Neural progenitor cell (in vitro differentiated cells): ENCODE measurements around the gene MATK.

Source experiments
- CTCF ChIP-seq: fragments of 200-600 bp; sonication (generic); IDR thresholded peaks from 2 replicates; pipeline ENCODE4 v1.5.1; 2017; ENCODE audit warnings: antibody characterized with exemption, mild to moderate bottlenecking
- EZH2 ChIP-seq: fragments of 200-600 bp; sonication (generic); IDR thresholded peaks from 2 replicates; pipeline ENCODE4 v1.6.1; 2017; ENCODE audit warnings: antibody characterized with exemption, mild to moderate bottlenecking, moderate library complexity

DNA sequence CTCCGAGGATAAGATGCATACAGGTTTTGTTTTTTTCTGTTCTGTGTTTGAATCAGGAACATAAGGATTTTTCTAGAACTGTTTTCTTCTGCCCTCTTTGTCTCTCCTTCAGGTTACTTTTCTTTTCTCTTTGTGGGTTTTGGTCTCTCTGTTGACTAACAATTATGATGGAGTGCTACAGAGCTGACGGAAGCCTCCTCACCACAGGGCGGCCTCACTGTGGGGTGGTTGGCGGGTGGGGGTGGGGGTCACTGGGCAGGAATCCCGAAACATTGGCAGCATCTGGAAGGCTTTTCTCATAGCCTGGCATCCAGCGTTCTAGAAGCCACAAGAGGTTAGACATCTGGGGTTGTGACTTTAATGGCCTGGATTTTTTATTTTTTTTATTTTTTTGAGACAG is 12.0 kb upstream of the MATK start:
- TF ChIP-seq EZH2 (no peak), CTCF (no peak)
